ENCODE results near the gene TPM3. TPM values are rescaled to one million over a fixed set of nuclear protein-coding genes. Genes with fewer than 3 reads are reported as not detected.

TPM3 gene
- total and polyA plus RNA-seq, 9 of the 15 experiments (the other 6 are each of a cell fraction or from before 2014, with no cell fraction given), result 202 to 604 (median 421) TPM

GRCh38 chr1:154181944-154182343, 10.0 kb downstream of the TPM3 start (continued):
- TF ChIP-seq ZNF785 (CRISPR knock-in tag; IDR thresholded peaks at IDR 0.05), result no peak
- no peak for TF ChIP-seq RAD21 (CRISPR knock-in tag; conservative IDR thresholded peaks at IDR 0.05 in 1 of 2, IDR thresholded peaks at IDR 0.05 in 1 of 2)
- no peak for TF ChIP-seq PHF20 (IDR thresholded peaks at IDR 0.05; ENCODE audit: partially characterized antibody)
- no peak for TF ChIP-seq NUFIP1 (IDR thresholded peaks at IDR 0.05; ENCODE audit: partially characterized antibody)
- TF ChIP-seq L3MBTL2 (IDR thresholded peaks at IDR 0.05), result no peak
- TF ChIP-seq TEAD1 (CRISPR knock-in tag; IDR thresholded peaks at IDR 0.05), result no peak
- no peak for TF ChIP-seq SRF (CRISPR knock-in tag; IDR thresholded peaks at IDR 0.05)
- TF ChIP-seq ZNF57 (CRISPR knock-in tag; IDR thresholded peaks at IDR 0.05), result no peak
- no peak for TF ChIP-seq MCM7 (IDR thresholded peaks at IDR 0.05)
- no peak for TF ChIP-seq BRF2 (IDR thresholded peaks at IDR 0.05; ENCODE audit: borderline replicate concordance, insufficient read depth, insufficient read length)
- no peak for TF ChIP-seq CREB1 (IDR thresholded peaks at IDR 0.05)
- 0 out of 2 replicates have a peak, but pooled peaks have one; percentile 26 for TF ChIP-seq CREB1 (CRISPR knock-in tag; IDR thresholded peaks at IDR 0.05)
- TF ChIP-seq AFF4 (CRISPR knock-in tag; IDR thresholded peaks at IDR 0.05), result peak; percentile 59; the same call in 1 of the 2 replicates
- TF ChIP-seq KLF1 (tag; IDR thresholded peaks at IDR 0.05), result no peak
- no peak for TF ChIP-seq SMARCA4 (IDR thresholded peaks at IDR 0.05)
- no peak for TF ChIP-seq ZNF212 (CRISPR knock-in tag; IDR thresholded peaks at IDR 0.05)
- TF ChIP-seq NR2C2 (CRISPR knock-in tag; IDR thresholded peaks at IDR 0.05), result 0 out of 2 replicates have a peak, but pooled peaks have one; percentile 33
- no peak for TF ChIP-seq NR2C2 (tag; IDR thresholded peaks at IDR 0.05)
- TF ChIP-seq FOXP1 (CRISPR knock-in tag; IDR thresholded peaks at IDR 0.05), result no peak
- TF ChIP-seq ZKSCAN3 (CRISPR knock-in tag; IDR thresholded peaks at IDR 0.05), result no peak
- no peak for TF ChIP-seq ZBTB12 (CRISPR knock-in tag; IDR thresholded peaks at IDR 0.05)
- no peak for TF ChIP-seq RBM22 (IDR thresholded peaks at IDR 0.05; ENCODE audit: low read depth, low read length, poor library complexity, severe bottlenecking)
- TF ChIP-seq MECOM (CRISPR knock-in tag; IDR thresholded peaks at IDR 0.05), result 0 out of 2 replicates have a peak, but pooled peaks have one; percentile 15
- no peak for TF ChIP-seq SRSF3 (IDR thresholded peaks at IDR 0.05; ENCODE audit: insufficient read depth, low read length)
- no peak for TF ChIP-seq SRSF9 (IDR thresholded peaks at IDR 0.05; ENCODE audit: borderline replicate concordance, low read depth, low read length)
- no peak for TF ChIP-seq ZNF699 (CRISPR knock-in tag; IDR thresholded peaks at IDR 0.05; ENCODE audit: insufficient replicate concordance)
- no peak for TF ChIP-seq FOXJ2 (tag; IDR thresholded peaks at IDR 0.05)

All from K562 (cell line).